OCI-M1 (cell line): Measurements from ENCODE around the gene PCLO.
"Not testable (repeated sequence)": the region's sequence is repeated elsewhere in the genome, so short reads cannot be mapped to it uniquely, and the experiment has no call there.

Source experiments
- DNase-seq: peaks from one replicate; lab custom pipeline; 2025; lab: John Stamatoyannopoulos, UW

Gene PCLO

GRCh38 chr7:82736633-82737032 lies 426.1 kb downstream of the PCLO start:
- DNase-seq: no peak

DNA sequence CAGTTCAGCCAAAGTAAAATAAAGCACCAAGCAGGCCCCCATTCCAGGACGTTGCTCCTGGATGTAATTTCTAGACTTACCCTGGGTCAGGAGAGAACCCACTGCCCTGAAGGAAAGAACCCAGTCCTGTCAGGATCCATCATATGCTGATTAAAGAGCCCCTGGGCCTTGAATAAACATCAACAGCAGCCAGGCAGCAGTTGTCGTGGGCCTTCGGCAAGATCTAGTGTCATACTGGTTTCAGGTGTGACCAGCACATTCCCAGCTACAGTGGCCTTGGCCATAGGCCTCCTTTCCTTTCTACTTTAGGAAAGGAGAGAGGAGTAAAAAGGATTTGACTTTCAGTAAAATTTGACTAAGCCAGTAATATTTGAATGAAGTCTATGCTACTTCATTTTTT lies 430.0 kb downstream of the PCLO start:
- no peak for DNase-seq

DNA sequence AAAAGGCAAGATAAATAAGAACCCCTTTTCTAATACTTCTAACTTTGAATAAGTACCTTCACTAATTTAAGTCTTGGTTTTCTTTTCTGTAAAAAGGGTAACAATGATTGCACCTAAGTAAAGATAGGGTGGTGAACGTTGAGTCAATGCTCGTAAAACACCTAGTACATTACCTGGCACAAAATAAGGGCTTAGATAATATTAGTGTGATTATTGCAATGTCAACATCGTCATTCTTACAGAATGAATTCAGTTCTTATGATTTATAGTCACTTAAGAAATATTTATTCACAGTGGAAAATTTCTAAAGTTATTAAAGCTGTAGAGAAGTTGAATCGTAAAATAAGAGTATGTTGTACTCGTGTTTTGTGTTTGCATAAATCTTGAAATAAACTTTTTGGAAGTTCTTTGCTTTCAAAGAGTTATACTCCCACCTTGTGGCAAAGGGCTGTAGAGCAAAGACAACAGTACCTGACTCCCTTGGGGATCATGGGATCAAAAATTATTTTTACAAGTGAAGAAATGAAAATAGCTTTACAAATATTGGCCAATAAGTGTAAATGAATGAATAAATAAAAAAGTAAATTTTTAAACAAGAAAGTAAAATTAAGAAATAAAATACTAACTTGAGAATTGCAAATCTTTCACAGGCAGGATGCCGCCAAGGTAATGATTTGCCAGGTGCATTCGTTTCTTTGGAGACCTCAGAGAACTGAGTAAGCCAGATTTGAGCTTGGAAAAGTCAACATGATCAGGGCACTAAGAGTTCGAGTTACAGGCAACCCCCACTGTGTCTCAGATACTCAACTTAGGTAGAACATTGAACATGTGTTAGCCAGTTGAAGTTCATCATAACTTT lies 433.3 kb downstream of the PCLO start:
- peak; percentile 75 for DNase-seq

- DNase-seq: no peak
These were observed 436.5 kb downstream of the PCLO start for GRCh38 chr7:82726038-82726800.

DNA sequence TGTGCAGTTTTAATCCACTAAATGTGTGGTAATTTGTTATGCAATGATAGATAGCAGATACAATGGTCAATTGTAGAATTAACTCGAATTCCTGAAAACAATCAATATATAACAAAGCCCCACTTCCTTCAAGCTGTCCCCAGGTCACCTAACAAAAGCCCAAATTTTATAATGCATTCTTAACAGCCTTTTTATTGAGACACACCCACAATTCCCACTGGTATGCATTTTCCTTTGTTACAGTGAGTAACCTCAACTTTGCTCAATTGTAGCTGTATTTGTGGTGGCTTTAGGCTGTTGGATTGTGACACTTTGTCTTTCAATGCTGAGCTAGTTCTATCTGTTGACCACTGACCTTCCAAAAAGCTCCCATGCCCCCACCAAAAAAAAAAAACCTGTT lies 439.3 kb downstream of the PCLO start:
- DNase-seq: no peak

GRCh38 chr7:82722946-82723345 lies 439.7 kb downstream of the PCLO start:
- DNase-seq: peak; percentile 28

DNA sequence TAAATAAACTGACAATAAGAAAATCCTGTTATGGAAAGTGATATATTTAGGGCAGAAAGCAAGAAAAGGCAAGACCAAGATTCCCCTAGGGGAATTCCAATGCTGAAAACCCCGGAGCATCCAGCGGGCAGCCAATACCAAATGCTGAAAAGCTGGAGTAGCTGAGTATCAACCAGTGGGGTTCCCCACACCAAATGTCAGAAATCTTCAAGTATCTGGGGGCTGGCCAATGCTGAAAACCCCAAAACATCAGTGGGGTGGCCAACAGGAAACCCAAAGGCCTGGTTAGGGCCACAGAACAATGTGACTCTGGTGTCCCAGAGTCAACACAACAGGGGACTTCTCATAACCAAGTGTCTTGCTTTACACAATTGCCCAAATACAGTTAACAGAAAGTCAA lies 447.3 kb downstream of the PCLO start:
- no peak for DNase-seq

- no peak for DNase-seq
These were observed 447.8 kb downstream of the PCLO start for GRCh38 chr7:82714883-82715282.

GRCh38 chr7:82713506-82713905 lies 449.2 kb downstream of the PCLO start:
- DNase-seq: no peak

- DNase-seq: not testable (repeated sequence)
These were observed 456.3 kb downstream of the PCLO start for GRCh38 chr7:82706344-82706743.

DNA sequence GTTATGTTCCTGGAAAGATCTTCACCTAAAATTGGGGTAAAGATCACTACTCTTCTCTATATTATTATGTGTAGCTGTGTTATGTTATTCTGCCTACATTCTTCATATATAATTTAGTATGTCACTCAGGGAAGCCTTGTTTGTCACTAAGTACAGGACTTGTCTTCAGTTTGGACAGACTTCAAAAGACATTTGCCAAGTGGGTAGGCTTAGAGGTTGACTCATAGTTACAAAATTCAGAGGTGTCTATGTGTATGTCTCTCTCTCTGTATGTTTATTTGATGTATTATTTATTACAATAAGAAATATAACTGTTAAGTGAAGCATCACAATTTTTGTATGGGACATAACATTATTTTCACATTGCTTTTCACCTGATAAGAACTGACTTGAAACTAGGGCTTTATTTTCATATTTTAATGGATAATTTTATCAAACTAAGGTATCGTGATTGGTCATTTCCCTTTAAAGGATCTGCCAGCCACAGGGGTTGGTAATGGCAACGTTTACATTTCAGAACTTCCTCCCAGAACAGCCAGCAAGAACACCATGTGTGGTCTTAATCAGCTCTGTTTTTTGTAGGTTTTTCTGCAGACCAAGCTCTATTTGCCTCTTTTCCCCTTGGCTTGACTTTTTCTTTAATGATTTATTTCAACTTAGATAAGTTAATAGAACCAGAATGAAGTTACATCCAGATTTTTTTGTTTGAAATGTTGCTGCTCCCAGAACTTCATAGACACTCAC lies 457.0 kb downstream of the PCLO start:
- DNase-seq: no peak

DNA sequence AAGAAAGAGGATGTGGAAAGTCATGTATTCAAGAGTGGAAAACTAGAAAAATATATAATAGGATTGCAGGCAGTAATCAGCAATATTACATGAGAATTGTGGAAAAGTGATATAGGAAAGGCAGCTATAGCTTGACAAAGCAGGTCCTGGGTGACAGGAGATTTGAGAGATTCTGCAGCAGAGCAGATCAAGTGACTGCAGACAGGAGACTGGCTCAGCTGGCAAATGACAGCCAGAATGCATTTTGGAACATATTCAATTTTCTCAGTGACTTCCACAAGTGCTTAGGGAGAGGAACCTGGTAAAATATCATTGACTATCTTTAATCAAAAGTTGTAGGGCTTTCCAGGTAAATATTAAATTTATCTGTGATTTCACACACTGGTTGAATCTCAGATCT lies 458.6 kb downstream of the PCLO start:
- no peak for DNase-seq
